HepG2 (cell line): ENCODE measurements around the gene TMEM145. TPM values are rescaled to one million over a fixed set of nuclear protein-coding genes. Genes with fewer than 3 reads are reported as not detected.

Experiments
- SMAD9 ChIP-seq: sonication (generic); formaldehyde crosslinking; IDR thresholded peaks from 2 replicates; pipeline ENCODE4 v1.5.1; 2020; ENCODE audit warnings: mild to moderate bottlenecking, missing genetic modification reagents
- ZFP62 ChIP-seq: sonication (generic); formaldehyde crosslinking; IDR thresholded peaks from 2 replicates; pipeline ENCODE4 v1.4.0; 2020; ENCODE audit warnings: missing genetic modification reagents
- ZNF33B ChIP-seq: sonication (generic); formaldehyde crosslinking; IDR thresholded peaks from 2 replicates; pipeline ENCODE4 v1.5.1; 2020; ENCODE audit warnings: mild to moderate bottlenecking, missing genetic modification reagents
- polyA plus RNA-seq, 8 experiments: library from polyadenylated mRNA; depleted of rRNA in 3 of 8; stranded (reverse) in 7 of 8; unstranded in 1 of 8; fragments of >200 nt; fragmentation: Illumina TruSeq in 4 of 8; extraction: Trizol in 4 of 8; gene quantifications; 2 replicates each; pipeline versions ENCODE4 v1.2.1 to v1.2.3, GENCODE V29; 2011 to 2016; ENCODE audit warnings: low read depth in 4 of 8, missing spikeins in 1 of 8, mixed read lengths in 1 of 8; ENCODE audit not compliant: insufficient read depth in 1 of 8
- total RNA-seq, 5 experiments: library from RNA; depleted of rRNA; stranded (reverse); fragments of >200 nt; fragmentation: Illumina TruSeq; extraction: Trizol; gene quantifications; 2 replicates each; pipeline ENCODE4 v1.2.3, GENCODE V29; 2016; ENCODE audit warnings: low read depth in 1 of 5
- TF ChIP-seq, protein P1 (sequence below): sonication (generic); formaldehyde crosslinking; IDR thresholded peaks from 2 replicates; pipeline ENCODE4 v1.4.0; 2020; ENCODE audit warnings: missing genetic modification reagents
- TF ChIP-seq, protein P2 (sequence below): sonication (generic); formaldehyde crosslinking; IDR thresholded peaks from 2 replicates; pipeline ENCODE4 v1.5.0; 2020; ENCODE audit warnings: mild to moderate bottlenecking, missing genetic modification reagents
- TF ChIP-seq, protein P3 (sequence below): sonication (generic); formaldehyde crosslinking; IDR thresholded peaks from 2 replicates; pipeline ENCODE4 v1.5.0; 2020; ENCODE audit warnings: missing genetic modification reagents

TMEM145 gene
- total and polyA plus RNA-seq, 2 of the 13 experiments (the other 11 are each of a cell fraction or from before 2014, with no cell fraction given), result 0.07 to 5.1 TPM

DNA sequence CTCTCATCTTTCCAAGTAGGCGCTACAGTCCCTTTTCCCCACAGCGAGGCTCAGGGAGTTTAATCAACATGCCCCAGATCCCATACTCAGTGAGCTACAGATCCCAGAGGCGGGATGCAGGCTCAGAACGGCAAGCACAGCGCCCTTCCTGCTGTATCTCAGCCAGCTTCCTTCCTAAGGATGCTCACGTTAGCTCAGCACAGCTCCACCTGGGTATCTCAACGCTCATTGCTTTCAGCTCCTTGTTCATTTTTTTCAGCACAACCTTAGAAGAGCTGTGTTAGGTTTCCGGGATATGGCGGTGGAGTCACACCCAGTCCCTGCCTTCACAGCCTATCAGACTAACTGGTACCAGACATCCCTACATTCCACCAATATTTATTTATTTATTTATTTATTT lies 9.2 kb downstream of the TMEM145 start (continued):
- TF ChIP-seq, protein P1, sequence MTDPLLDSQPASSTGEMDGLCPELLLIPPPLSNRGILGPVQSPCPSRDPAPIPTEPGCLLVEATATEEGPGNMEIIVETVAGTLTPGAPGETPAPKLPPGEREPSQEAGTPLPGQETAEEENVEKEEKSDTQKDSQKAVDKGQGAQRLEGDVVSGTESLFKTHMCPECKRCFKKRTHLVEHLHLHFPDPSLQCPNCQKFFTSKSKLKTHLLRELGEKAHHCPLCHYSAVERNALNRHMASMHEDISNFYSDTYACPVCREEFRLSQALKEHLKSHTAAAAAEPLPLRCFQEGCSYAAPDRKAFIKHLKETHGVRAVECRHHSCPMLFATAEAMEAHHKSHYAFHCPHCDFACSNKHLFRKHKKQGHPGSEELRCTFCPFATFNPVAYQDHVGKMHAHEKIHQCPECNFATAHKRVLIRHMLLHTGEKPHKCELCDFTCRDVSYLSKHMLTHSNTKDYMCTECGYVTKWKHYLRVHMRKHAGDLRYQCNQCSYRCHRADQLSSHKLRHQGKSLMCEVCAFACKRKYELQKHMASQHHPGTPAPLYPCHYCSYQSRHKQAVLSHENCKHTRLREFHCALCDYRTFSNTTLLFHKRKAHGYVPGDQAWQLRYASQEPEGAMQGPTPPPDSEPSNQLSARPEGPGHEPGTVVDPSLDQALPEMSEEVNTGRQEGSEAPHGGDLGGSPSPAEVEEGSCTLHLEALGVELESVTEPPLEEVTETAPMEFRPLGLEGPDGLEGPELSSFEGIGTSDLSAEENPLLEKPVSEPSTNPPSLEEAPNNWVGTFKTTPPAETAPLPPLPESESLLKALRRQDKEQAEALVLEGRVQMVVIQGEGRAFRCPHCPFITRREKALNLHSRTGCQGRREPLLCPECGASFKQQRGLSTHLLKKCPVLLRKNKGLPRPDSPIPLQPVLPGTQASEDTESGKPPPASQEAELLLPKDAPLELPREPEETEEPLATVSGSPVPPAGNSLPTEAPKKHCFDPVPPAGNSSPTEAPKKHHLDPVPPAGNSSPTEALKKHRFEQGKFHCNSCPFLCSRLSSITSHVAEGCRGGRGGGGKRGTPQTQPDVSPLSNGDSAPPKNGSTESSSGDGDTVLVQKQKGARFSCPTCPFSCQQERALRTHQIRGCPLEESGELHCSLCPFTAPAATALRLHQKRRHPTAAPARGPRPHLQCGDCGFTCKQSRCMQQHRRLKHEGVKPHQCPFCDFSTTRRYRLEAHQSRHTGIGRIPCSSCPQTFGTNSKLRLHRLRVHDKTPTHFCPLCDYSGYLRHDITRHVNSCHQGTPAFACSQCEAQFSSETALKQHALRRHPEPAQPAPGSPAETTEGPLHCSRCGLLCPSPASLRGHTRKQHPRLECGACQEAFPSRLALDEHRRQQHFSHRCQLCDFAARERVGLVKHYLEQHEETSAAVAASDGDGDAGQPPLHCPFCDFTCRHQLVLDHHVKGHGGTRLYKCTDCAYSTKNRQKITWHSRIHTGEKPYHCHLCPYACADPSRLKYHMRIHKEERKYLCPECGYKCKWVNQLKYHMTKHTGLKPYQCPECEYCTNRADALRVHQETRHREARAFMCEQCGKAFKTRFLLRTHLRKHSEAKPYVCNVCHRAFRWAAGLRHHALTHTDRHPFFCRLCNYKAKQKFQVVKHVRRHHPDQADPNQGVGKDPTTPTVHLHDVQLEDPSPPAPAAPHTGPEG, result no peak
- TF ChIP-seq, protein P2, sequence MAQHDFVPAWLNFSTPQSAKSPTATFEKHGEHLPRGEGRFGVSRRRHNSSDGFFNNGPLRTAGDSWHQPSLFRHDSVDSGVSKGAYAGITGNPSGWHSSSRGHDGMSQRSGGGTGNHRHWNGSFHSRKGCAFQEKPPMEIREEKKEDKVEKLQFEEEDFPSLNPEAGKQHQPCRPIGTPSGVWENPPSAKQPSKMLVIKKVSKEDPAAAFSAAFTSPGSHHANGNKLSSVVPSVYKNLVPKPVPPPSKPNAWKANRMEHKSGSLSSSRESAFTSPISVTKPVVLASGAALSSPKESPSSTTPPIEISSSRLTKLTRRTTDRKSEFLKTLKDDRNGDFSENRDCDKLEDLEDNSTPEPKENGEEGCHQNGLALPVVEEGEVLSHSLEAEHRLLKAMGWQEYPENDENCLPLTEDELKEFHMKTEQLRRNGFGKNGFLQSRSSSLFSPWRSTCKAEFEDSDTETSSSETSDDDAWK (CRISPR knock-in tag), result no peak
- TF ChIP-seq ZNF33B (CRISPR knock-in tag) (no peak), ZFP62 (no peak), SMAD9 (CRISPR knock-in tag) (no peak)
- TF ChIP-seq, protein P3, sequence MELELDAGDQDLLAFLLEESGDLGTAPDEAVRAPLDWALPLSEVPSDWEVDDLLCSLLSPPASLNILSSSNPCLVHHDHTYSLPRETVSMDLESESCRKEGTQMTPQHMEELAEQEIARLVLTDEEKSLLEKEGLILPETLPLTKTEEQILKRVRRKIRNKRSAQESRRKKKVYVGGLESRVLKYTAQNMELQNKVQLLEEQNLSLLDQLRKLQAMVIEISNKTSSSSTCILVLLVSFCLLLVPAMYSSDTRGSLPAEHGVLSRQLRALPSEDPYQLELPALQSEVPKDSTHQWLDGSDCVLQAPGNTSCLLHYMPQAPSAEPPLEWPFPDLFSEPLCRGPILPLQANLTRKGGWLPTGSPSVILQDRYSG (CRISPR knock-in tag), result no peak
